C4-2B (cell line): ENCODE measurements around the gene DZIP3.

ENCODE experiments used
- ZFX ChIP-seq: fragments of 450-650 bp; IDR thresholded peaks from 2 replicates; pipeline ENCODE4 v1.6.1; 2017
- TF ChIP-seq, protein P1 (sequence below): fragments of 450-650 bp; conservative IDR thresholded peaks from 2 replicates; pipeline ENCODE4 v1.5.1; 2017; ENCODE audit warnings: mild to moderate bottlenecking

DNA sequence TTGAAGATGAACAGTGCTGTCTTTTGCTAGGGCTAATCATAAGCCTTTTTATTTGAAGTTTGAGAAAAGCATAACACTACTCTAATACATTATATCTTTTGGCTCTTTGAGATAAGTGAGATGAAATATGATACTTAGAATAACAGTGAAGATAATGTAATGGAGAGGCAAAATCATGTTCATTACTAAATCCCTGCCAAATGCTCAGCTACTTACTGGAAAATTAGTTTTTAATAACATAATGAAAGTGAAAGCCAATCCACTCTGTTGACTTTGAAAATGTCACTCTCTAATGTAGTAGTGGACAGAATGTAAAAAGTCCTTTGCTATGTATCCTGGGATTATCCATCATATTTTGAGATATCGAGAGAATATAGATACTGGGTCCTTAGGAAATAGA lies 43.3 kb upstream of the DZIP3 start:
- TF ChIP-seq, protein P1, sequence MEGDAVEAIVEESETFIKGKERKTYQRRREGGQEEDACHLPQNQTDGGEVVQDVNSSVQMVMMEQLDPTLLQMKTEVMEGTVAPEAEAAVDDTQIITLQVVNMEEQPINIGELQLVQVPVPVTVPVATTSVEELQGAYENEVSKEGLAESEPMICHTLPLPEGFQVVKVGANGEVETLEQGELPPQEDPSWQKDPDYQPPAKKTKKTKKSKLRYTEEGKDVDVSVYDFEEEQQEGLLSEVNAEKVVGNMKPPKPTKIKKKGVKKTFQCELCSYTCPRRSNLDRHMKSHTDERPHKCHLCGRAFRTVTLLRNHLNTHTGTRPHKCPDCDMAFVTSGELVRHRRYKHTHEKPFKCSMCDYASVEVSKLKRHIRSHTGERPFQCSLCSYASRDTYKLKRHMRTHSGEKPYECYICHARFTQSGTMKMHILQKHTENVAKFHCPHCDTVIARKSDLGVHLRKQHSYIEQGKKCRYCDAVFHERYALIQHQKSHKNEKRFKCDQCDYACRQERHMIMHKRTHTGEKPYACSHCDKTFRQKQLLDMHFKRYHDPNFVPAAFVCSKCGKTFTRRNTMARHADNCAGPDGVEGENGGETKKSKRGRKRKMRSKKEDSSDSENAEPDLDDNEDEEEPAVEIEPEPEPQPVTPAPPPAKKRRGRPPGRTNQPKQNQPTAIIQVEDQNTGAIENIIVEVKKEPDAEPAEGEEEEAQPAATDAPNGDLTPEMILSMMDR: no peak
- TF ChIP-seq ZFX: no peak
